GM18870 (cell line): ENCODE data around the gene AP1AR.
"Not testable (repeated sequence)": the region's sequence is repeated elsewhere in the genome, so short reads cannot be mapped to it uniquely, and the experiment has no call there.

Experiments
- ATAC-seq: cut with Tn5 transposase; IDR thresholded peaks from one replicate; pipeline ENCODE4 v1.9.1; 2021; ENCODE audit warnings: moderate library complexity; ENCODE audit not compliant: unreplicated experiment

AP1AR gene

DNA sequence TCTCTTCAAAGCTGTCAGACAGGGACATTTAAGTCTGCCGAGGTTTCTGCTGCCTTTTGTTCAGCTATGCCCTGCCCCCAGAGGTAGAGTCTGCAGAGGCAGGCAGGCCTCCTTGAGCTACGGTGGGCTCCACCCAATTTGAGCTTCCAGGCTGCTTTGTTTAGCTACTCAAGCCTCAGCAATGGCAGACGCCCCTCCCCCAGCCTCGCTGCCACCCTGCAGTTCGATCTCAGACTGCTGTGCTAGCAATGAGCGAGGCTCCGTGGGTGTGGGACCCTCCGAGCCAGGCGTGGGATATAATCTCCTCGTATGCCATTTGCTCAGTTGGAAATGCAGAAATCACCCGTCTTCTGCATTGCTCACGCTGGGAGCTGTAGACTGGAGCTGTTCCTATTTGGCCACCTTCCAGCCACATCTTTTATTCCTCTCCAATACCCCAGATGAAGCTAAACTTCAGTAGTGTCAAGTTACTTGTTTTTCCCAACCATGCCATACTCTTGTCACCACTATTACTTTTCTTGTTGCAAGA lies 77.7 kb downstream of the AP1AR start:
- ATAC-seq = not testable (repeated sequence)

DNA sequence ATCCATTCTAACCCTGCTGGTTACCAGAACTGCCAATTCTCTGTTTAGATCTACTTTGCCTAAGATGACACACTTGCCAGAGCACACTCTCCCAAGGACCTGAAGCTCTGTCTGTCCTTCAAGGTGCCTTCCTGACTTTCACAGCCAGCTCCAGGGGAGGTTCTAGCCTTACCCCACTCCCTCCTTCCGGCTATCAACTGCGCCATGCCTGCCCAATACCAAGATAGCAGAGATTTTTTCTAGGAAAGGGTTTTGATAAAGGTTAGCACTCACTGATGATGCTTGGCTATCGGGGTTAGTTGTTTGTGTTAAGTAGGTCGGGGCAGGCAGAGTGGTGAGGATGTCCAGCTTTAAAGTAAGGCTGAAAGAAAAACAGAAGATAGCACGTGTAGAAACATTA lies 79.9 kb downstream of the AP1AR start:
- no peak for ATAC-seq

DNA sequence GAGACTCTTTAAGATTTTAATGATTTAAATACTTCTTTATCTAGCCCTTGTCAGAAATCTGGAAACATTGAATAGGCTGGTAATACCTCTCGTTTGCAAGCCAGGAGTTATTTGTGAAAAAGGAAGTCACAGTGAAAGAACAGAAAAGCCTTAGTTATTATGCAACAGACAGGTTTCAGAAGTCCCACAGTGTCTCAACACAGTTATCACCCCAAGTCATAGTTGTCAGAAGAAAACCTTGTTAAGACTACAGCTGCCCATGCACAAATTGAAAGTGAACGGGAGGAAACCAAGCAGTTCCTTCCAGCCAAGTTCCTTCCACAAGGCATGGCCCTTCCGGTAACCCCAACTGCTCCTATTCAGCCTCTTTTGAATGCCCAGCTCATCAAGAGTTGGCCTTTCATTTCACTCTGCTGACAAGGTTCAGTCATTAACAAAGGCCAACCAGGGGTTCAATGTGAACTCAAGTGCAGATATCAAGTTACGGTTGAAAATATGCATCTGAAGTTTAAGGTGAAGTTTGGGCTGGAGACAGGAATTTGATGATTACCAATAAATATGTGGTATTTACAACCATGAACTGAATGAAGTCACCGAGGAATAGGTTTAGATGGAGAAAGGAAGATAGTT lies 81.1 kb downstream of the AP1AR start:
- ATAC-seq = peak; percentile 96

DNA sequence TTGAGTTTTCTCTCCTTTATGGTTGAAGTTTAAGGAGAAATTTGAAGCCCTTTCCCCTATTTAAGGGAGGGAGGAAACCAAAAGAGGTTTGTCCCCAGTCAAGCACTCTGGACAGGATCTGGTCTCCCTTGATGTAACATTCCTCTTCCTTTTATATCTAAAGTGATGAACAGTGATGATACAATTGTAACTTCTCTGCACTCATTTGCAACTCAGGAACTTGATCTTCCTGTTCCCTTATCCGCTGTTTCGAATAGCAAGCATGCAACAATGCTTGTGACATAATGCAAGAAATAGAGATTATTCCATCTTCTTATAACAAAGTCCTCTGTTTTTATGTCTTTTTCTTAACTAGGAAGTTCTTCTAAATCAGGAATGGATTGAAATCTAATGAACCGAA lies 83.9 kb downstream of the AP1AR start:
- no peak for ATAC-seq

DNA sequence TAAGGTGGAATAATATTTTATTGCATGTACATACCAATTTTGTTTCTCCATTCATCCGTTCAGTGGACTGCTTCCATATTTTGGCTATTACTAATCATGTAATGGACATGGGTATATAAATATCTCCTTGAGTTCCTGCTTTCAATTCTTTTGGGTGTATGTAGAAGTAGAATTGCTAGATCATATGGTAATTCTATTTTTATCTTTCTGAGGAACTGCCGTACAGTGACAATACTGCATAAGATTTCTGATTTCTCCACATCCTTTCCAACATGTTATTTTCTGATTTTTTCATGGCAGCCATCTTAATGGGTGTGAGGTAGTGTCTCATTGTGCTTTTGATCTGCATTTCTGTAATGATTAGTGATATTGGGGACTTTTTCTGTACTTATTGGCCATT lies 84.8 kb downstream of the AP1AR start:
- no peak for ATAC-seq

DNA sequence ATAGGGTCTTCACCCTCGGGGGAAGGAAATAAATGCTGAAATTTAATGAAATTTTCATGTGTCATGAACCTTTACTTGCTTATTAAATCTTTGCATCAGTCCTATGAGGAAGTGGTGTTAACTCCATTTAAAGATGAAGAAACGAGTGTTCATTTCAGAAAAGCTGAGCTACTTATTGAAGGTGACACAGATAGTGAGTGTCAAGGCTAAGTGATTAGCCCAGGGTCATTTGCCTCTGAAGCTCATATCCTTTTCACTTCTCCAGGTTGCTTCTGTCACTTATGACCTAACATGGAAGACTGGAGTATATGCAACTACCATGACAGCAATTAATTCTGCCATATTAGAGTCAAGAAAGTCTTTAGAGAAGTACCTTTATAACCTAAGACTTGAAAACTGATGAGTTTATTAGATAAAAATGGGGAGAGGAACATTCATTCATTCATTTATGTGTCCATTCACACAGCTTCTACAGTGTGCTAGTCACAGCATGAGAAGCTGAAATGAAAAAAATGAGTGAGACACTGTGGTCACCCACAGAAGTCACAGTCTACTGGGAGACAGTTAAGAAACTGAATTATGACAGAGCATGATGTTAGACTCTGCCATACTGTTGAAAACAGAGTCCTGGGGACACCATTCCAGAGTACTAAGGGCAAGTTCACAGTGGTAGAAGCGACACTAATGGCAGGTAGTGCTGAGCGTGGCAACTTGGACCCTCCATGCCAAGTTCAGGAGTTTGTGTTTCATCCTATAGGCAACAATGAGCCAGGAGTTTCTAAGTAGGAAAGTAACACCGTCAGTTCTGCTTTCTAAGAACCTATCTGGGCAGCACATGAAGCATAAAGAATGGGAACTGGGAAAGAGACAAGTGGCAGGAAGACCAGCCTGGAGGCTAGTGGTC lies 86.9 kb downstream of the AP1AR start:
- ATAC-seq = peak; percentile 97
